ENCODE measurements around the gene PUS7. TPM values are rescaled to one million over a fixed set of nuclear protein-coding genes. Genes with fewer than 3 reads are reported as not detected.

PUS7 gene
- total and polyA plus RNA-seq, 2 of the 8 experiments (the other 6 are each of a cell fraction or from before 2014, with no cell fraction given): 18.9 to 65.2 TPM

- Histone ChIP-seq H4K8ac (ENCODE audit: extremely low read depth, insufficient read depth, low read length) (no peak overlapping the region), H3K14ac (ENCODE audit: insufficient read length) (no peak overlapping the region), H3K9ac (replicated peaks in 1 of 4; ENCODE audit: extremely low read depth in 1 of 4, low read depth in 3 of 4, low read length in 3 of 4) (no peak overlapping the region), H3K4me3 (ENCODE audit: extremely low read depth in 1 of 4, insufficient read depth in 2 of 4, low read depth in 3 of 4, low read length in 4 of 4) (no peak overlapping the region), H3K4me1 (replicated peaks in 1 of 4; ENCODE audit: control insufficient read depth in 3 of 4, insufficient read depth in 4 of 4, low read length in 3 of 4) (no peaks in the 10 kb centered on the region), H3K79me1 (ENCODE audit: low read depth, low read length) (no peaks in the 10 kb centered on the region; the same call in 1 of the 2 replicates), H2BK15ac (ENCODE audit: low read length) (no peak overlapping the region), H2AK5ac (ENCODE audit: low read depth, low read length) (no peak overlapping the region), H3K36me3 (ENCODE audit: control insufficient read depth in 2 of 4, insufficient read depth in 4 of 4, low read length in 3 of 4) (peaks cover 2 to 45% (median 17%) of the 10 kb centered on the region in 4 experiments), H3K4me2 (ENCODE audit: insufficient read depth in 1 of 2, low read depth in 2 of 2, low read length in 2 of 2) (no peak overlapping the region), H3K23ac (ENCODE audit: insufficient read length) (no peak overlapping the region), H3K18ac (ENCODE audit: extremely low read depth, low read length) (no peak overlapping the region), H4K91ac (replicated peaks; ENCODE audit: insufficient read length, low read length) (no peak overlapping the region), H2AFZ (ENCODE audit: low read length) (no peak overlapping the region), H3K56ac (replicated peaks; ENCODE audit: insufficient read length, low read depth, low read length) (no peak overlapping the region), H3K27me3 (replicated peaks in 1 of 4; ENCODE audit: control insufficient read depth in 3 of 4, extremely low read depth in 1 of 4, insufficient read depth in 3 of 4, low read length in 3 of 4) (peaks cover 0 to 1% (median 0%) of the 10 kb centered on the region in 4 experiments; a peak in 1 of 7 replicates), H3K4ac (replicated peaks; ENCODE audit: insufficient read length, low read depth, low read length) (no peak overlapping the region), H3K9me3 (ENCODE audit: insufficient read depth in 2 of 2, low read depth in 1 of 2, low read length in 1 of 2) (no peaks in the 10 kb centered on the region), H2BK20ac (ENCODE audit: low read length) (no peak overlapping the region), H3K27ac (ENCODE audit: low read depth, low read length) (no peak overlapping the region), H2BK120ac (replicated peaks; ENCODE audit: low read depth, low read length) (no peak overlapping the region), H4K20me1 (replicated peaks in 1 of 2; ENCODE audit: control insufficient read depth in 1 of 2, insufficient read depth in 2 of 2, low read length in 2 of 2) (no peaks in the 10 kb centered on the region), H3K79me2 (ENCODE audit: control insufficient read depth in 1 of 2, insufficient read depth in 2 of 2, low read length in 2 of 2) (no peaks in the 10 kb centered on the region), H3K23me2 (ENCODE audit: low read depth, low read length) (no peaks in the 10 kb centered on the region), H4K5ac (ENCODE audit: insufficient read length, low read depth, low read length) (no peak overlapping the region), H2BK5ac (ENCODE audit: low read depth, low read length) (no peak overlapping the region), H2BK12ac (ENCODE audit: low read depth, low read length) (no peak overlapping the region)
- CTCF ChIA-PET (ENCODE audit: partially characterized antibody): interaction anchor here (0.8 to 2.7 kb wide), 2 partner anchors 12 to 35 kb away, joined by 3 to 12 read pairs; partner anchors contain the start of gene RINT1
- WGBS, 2 experiments (ENCODE audit: extremely low coverage in 1 of 2, insufficient coverage in 1 of 2, insufficient read length in 1 of 2, insufficient replicate concordance in 2 of 2, low coverage in 1 of 2, low lambda C conversion rate in 2 of 2, missing lambda C conversion rate in 1 of 2): 91% methylated on average over 3 of the region's 3 CpGs; no CpG with 5 or more reads in 1 of the 2 experiments
- FAIRE-seq (no peak), DNase-seq (ENCODE audit: low read depth in 1 of 2, low spot score in 2 of 2) (no peak)
- POLR2A ChIA-PET (ENCODE audit: partially characterized antibody): interaction anchor here (1.0 to 1.2 kb wide), 2 partner anchors 22 to 36 kb away, joined by 3 read pairs; partner anchors contain the start of gene RINT1
- TF ChIP-seq SRF (IDR thresholded peaks at IDR 0.05; ENCODE audit: low read depth, low read length): no peak
- no peak for TF ChIP-seq CHD2 (IDR thresholded peaks at IDR 0.05; ENCODE audit: low read length)
- TF ChIP-seq SP2 (IDR thresholded peaks at IDR 0.05; ENCODE audit: low read length): no peak
- TF ChIP-seq ATF3 (IDR thresholded peaks at IDR 0.05; ENCODE audit: insufficient read depth, low read depth, low read length): no peak
- TF ChIP-seq SP4 (IDR thresholded peaks at IDR 0.05; ENCODE audit: low read length): no peak
- TF ChIP-seq CHD1 (IDR thresholded peaks at IDR 0.05; ENCODE audit: low read depth, low read length): no peak
- no peak for TF ChIP-seq RBBP5 (IDR thresholded peaks at IDR 0.05; ENCODE audit: borderline replicate concordance, low read depth, low read length)
- TF ChIP-seq POU5F1 (IDR thresholded peaks at IDR 0.05; ENCODE audit: low read depth, low read length): no peak
- TF ChIP-seq GABPA (IDR thresholded peaks at IDR 0.05; ENCODE audit: borderline replicate concordance, insufficient read depth, low read length): no peak
- TF ChIP-seq FOSL1 (IDR thresholded peaks at IDR 0.05; ENCODE audit: insufficient read depth, low read depth, low read length): no peak
- no peak for TF ChIP-seq NANOG (IDR thresholded peaks at IDR 0.05; ENCODE audit: insufficient read depth, low read depth, low read length, poor library complexity, severe bottlenecking)
- TF ChIP-seq POLR2AphosphoS5 (IDR thresholded peaks at IDR 0.05; ENCODE audit: low read depth, low read length): no peak
Observed at GRCh38 chr7:105567821-105568220, 45.8 kb upstream of the PUS7 start.
